HG03060 (cell line): ENCODE measurements around the gene IVD.
A peak's percentile ranks its signal among the peaks of the same experiment; 100 is the strongest.

Source experiments
- ATAC-seq: cut with Tn5 transposase; IDR thresholded peaks from one replicate; pipeline ENCODE4 v1.9.1; 2021; ENCODE audit warnings: low read depth, moderate number of reproducible peaks; ENCODE audit not compliant: unreplicated experiment

The IVD gene

GRCh38 chr15:40436892-40437751 is 31.5 kb downstream of the IVD start:
- ATAC-seq = no peak

GRCh38 chr15:40437752-40438687 is 32.4 kb downstream of the IVD start:
- ATAC-seq = no peak

DNA sequence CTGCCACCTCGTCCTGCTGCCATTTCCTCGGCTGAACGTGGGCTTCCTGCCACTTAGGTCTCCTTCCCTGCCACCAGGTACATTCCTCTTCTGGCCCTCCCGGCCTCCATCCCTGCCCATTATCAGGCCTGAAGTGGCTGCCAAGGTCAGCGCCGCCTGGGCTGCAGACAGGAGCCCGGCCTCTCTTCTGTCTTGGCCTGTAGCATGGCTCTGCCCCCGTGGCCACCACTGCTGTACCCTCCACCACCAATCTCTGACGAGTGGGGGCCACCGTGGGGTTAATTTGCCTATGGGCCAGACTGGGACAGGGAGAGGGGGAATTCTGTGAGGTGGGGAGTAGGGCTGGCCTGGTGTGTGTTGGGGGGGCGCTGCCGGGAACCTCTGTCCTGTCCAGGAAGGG is 33.1 kb downstream of the IVD start:
- ATAC-seq = no peak

- ATAC-seq = no peak
Observed at GRCh38 chr15:40439461-40439959, 33.9 kb downstream of the IVD start.

DNA sequence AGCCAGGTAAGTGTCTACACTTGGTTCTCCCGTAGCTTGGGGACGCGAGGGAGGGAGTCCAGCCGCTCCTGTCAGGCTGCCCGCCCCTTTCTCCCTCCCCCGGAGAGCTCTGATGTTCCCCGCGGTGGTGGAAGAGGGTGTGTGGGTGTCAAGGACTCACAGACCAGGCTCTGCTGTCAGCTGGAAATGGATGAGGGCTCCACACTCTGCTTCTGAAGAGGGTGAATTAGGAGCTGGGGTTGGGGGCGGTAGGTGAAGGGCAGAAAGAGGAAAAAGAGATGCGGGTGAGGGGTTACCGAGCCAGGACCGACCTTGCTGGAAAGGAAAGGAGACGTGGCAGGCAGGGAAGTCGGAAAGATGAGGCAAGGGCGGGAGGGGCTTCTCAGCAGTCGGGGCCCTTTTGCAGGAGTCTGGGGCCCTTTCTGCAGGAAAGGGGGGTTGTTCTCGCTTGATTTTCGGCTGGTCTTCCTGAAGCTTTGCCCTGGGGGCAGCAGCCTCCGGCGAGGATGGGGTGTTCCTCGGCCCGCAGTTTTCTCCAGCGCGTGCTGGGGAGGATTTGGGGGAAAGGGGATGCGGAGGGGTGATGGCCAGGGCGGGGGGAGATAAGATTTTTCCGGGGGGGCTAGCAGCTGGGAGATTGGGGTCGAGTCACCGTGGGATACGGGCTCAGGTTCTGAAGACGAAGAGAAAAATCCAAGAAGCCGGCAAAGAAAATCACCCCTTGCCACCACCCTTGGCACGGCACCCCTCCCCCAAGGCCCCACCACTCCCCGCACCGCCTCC is 34.6 kb downstream of the IVD start:
- no peak for ATAC-seq

- ATAC-seq = peak; percentile 80
Observed at GRCh38 chr15:40440743-40441564, 35.4 kb downstream of the IVD start, which contains the start of gene BAHD1. TSS of gene BAHD1 (plus strand) at chr15:40440953. CDS start at chr15:40458465, 17,512 bp downstream.

DNA sequence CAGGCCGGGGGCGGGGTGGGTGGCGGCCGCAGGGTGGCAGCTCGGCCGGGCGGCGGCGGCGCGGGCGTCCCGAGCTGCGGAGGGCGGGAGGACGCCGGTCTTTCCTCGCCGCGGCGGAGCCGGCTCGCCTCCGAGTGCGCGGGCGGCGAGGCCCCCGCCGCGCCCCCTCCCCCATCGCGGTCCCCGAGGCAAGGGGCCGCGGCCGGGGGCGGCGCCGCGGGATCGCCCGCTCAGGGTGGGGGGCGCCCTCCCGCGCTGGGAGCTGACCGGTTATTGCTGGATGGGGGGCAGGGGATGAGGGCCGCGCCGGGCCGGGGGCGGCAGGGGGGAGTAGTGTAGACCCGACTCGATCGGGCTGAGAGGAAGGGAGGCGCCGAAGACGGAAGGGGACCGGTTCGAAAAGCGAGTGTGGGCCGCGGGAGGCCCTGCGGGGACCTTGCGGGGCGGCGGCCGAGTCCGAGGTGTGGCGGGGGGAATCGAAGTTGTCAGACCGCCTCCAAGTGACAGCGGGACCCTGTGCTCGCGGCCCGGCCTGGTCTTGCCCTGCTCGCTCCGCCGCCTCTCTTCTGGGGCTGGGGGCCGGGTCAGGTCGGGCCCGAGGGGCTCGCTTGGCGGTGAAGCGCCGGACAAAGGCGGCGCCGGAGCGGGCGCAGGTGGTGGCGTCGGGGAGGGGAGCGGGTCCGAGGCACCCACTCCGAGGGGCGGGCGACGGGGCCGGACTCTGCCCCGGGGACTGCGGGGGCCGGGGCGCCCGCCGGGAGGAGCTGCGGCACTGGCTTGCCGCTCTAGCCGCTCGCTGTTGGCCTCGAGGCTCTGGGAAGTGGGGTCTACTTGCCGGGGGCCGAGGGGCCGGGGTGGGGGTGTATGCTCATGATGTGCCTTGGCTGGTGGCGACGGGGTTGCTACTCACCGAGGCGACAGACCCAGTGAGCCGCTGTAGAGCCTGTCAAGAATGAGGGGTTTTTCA is 36.3 kb downstream of the IVD start:
- ATAC-seq = no peak

DNA sequence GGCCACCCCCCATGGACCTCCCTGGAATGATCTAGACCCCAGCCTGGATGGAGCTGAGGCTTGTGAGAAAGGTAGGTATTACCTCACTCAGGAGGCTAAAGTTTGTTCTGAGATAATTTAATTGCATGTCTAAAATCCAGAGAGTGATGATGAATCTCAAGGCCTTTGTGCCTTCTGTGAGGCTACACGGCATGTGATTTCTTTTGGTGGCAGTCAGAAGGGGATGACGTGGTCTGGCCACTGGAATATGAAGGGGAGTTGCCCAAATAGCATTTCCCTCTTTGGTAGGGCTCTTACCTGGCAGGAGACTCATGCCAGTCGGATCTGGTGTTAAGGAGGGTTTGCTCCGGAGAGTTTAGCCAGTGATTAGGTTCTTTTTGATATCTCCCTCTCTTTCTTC is 37.7 kb downstream of the IVD start:
- ATAC-seq = no peak

DNA sequence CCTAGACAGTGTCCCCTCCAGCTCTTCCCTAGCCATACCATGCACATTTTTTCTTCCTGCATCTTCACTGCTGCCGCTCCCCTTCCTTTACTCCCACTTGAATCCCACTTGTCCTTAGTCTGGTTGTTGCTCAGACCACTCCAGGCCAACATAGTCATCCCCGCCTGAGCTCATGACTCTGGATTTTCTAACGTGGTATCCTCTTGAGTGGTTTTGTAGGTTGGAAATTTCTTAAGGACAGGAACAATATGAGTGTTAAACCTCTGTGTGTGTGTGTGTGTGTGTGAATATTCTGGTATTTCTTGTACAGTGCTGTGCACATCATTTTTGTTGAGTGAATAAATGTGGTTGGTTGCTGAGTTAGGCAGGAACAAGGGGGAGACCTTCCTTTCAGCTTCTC is 38.3 kb downstream of the IVD start:
- ATAC-seq = no peak

DNA sequence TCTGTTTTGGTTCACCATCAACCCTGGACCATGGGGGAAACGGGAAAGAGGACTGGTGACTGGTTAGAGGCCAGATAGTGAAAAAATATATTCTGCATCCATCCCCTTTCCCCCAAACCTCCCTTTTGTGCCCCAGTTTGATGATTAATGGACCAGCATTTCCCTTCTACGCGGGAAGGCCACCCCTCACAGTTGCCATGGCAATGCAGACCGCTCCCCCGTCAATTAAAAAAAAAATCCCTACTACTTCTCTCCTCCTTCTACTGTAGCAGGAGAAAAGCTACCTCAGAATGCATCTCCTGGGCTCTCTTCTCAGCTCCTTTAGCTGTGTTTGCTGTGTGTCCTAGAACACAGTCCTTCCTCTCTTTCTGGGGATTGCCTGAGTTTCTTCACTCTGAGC is 39.1 kb downstream of the IVD start:
- ATAC-seq = no peak

DNA sequence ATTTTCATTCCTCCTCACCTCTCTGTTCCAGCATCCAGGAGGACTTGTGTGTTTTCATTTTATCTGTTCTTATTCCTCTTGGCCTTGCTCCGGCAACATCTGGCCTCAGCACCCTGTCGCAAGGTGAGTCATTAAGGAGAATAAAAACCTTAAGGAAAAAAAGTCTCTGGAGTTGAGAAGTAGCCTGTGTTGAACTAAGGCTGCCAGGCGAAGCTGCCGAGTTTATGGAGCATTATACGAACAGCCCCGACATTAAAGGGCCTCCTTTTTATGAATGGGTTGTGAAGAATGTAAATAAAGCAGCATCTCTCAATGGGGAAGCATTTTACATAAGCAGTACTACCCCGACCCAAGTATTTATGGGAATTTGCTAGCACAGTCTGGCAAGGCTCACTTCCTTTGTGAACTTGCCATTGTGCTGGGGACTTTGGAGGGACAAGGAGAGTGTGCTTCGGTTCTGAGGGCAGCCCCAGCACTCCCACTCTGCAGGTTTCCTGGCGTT is 39.9 kb downstream of the IVD start:
- no peak for ATAC-seq

GRCh38 chr15:40446144-40446543 is 40.5 kb downstream of the IVD start:
- no peak for ATAC-seq

DNA sequence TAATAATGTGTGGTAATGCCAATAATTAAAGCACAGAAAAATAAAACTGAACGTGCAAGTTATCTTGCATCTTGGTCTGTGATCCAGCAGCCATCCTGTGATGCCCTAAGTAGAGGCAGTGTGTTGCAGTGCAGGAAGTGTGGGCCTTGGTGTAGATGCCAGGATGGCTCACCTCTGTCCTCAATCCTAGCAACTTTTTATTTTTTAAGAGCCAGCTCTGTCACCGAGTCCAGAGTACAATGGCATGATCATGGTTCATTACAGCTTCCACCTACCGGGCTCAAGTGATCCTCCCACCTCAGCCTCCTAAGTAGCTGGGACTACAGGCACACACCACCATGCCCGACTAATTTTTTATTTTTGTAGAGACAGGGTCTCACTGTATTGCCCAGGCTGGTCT is 42.8 kb downstream of the IVD start:
- no peak for ATAC-seq

- no peak for ATAC-seq
Observed at GRCh38 chr15:40449275-40449674, 43.7 kb downstream of the IVD start.

GRCh38 chr15:40450047-40450446 is 44.5 kb downstream of the IVD start:
- no peak for ATAC-seq

- no peak for ATAC-seq
Observed at GRCh38 chr15:40451527-40452158, 46.0 kb downstream of the IVD start.

- ATAC-seq = no peak
Observed at GRCh38 chr15:40452296-40453090, 46.9 kb downstream of the IVD start.
